SH-SY5Y (cell line): ENCODE results near the gene BTRC.

Experiments
- GATA2 ChIP-seq: IDR thresholded peaks from 2 replicates; pipeline ENCODE4 v1.6.1; 2011; ENCODE audit warnings: mild to moderate bottlenecking, low read depth, low read length
- GATA3 ChIP-seq: IDR thresholded peaks from 2 replicates; pipeline ENCODE4 v1.6.1; 2011; ENCODE audit warnings: low read depth, mild to moderate bottlenecking, low read length, moderate library complexity

Gene BTRC

DNA sequence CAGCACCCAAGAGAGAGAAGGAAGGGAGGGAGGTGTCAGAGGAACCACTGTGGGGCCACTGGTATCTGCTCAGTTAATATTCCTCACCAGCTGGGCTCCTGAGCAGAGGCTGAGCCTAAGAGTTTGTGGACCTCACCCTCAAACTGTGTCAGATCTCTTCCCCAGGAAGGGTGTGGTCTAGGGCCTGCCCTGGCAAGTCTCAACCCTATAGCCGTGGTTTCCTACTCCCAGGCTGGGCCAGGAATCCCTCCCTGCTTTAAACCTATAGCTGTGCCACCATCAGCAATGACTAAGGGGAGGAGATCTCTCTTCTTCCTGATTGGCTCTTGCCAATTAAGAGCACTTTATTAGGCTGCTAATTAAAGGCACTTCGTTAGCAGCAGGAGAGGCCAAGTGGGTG is 204.2 kb downstream of the BTRC start:
- TF ChIP-seq GATA3 (no peak), GATA2 (no peak)

DNA sequence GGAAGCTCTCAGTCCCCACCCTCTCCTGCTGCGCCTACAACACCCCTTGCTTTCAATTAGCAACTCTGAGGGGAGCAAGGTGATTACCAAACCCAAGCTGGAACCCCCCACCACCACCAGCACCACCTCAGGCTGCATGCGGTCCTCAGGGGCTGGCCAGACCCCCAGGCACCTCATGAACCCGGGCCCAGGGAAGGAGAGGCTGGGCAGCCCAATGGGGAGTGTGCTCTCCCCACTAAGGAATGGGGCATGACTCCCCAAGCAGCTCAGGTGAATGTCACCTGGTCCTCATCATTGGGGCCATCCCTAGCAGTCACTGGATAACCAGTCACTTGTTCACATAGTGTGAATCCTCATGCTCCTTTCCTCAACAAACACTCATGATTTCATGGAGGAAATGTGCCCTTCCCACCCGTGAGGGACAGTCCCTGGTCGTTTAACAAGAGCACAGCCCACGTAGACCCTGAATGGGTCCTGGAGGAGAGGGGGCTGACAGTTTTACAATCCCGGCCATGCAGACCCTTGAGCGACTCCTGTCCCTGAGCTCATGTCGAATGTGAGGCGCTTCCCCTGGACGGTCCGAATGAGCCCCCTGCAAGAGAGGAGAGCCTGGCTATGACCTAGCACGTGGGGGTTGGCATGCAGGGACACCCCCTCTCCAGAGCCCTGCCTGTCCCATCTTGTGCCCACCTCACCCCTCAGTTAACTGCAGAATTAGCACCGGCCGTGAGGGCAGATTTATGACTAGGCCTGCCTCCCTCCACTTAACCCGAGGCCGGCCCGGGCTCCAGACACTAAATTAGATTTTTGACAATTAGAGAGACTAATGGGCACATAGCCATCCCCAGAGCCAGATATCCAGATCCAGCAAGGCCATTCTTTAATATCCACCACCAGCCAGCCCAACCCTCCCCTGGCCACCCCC is 205.0 kb downstream of the BTRC start:
- TF ChIP-seq GATA3 (no peak), GATA2 (peak; percentile 68)

DNA sequence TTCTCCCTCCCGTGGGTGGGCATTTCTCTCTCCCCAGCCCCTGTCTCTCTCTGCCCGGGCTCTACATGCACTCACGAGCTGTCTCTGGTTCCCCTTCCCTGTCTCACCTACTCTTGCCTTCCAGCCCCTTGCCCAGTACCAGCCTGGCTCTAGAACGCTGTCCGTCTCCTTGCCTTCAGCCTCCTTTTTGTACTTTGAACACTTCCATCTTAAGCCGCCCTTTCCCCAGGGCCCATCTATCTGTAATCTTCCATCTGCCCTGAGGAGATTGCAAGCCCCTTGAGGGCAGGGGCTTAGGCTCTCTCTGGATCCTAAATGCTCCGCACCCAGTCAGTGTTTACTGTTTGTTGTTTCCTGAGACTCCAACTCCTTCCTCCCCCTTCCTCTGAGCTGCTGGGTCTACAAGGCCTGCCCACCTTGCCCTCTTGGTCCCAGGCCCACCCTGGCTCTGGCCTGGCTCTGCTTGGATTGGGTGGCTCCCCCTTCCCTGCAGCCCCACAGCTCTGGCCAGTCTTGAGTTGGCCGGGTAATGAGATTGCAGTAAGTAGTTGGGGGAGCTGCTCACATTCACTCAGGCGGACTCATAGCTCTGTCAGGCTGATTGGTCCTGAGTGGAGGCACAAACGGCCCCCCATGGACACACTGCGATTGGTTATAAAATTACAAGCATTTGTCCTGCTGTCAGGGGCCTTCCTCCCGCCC is 205.8 kb downstream of the BTRC start:
- TF ChIP-seq GATA2 (0 out of 2 replicates have a peak, but pooled peaks have one; percentile 5), GATA3 (no peak)

DNA sequence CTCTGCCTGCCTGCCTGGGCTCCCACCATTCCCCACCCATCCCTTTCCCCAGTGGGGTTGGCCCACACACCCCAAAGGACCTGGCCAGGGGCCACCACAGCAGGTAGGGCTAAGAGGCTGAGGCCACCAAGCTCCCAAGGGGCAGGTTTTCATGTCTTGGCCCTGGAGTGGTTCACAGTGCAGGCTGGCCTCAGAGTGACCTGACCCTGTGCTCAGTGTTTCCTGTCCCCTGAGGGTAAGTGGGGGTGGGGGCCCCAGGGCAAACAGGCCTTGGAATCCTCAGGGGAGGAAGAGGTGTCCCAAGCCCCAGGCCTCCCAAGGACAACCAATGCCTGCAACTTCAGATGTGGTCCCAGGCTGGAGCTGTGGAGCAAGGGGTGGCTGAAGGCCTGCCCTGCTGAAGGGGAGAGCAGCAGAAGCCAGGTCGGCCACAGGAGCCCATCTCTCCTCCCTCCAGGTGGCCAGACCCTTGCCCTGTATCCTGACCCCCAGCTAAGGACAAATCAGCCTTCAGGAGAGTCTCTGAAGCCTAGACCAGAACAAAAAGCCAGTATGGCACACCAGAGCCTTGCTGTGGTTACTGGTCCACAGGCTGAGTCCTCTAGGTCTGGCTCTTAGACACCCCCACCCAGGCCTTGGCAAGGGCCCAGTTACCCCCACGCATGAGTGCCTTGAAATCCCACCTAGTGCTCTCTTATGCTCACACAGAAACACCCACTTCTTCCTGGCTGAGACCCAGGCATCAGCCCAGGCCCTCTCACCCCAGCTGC is 206.5 kb downstream of the BTRC start:
- TF ChIP-seq GATA3 (no peak), GATA2 (no peak)

DNA sequence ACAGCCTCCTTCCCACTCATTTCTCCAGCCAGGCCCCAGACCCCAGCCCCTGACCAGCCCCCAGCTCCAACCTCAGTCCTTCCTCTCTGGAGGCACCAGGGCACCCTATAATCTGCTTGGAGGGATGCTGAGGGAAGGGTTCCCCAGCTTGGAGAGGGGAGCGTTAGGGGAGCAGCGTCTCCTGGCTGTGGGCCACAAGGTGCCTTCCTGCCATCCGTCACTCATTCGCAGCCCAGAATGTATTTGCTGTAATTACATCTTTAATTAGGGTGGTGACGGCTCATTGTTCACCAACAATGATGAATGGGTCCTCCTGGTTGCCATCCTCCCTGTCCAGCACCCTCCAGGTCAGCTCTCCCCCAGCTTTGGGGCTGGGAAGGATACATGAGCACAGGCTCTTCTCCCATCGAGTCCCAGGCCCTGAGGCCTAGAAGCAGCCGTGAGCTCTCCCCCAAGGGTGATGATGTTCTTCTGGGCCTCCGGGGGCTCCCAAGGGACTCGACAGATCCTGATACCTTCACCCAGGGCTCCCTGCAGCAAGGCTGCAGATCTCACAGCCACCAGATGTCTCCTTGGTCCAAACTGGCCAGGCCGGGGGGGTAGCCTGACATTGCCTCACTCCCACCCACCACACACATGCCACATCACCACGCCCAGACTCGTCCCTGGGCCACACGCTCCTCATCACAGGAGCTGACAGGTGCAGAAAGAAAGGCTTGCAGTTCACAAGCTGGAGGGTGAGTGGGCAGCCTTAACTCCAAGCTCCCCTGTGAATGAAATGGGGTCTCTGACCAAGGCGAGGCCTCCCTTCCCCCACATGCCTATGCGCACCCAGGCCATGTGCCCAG is 207.3 kb downstream of the BTRC start:
- no peak for TF ChIP-seq GATA3
- no peak for TF ChIP-seq GATA2

DNA sequence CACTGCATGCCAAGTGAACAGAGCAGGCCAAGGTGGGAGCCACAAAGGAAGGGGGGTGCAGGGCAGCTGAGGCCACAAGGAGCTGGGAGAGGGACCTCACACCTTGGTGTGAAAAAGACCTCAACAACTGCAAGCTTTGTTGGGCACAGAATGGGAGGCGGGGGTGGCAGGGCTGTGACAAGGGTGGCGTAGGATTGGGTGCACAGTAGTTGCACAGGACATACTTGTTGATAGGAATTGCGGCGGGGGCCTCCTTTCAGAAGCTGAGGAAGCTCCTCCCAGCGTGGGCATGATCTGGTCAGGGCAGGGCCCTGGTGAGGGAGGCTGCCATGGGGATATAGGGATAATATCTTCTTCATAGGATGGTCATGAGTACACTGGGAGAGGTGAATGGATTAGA is 208.3 kb downstream of the BTRC start:
- no peak for TF ChIP-seq GATA2
- TF ChIP-seq GATA3: no peak

DNA sequence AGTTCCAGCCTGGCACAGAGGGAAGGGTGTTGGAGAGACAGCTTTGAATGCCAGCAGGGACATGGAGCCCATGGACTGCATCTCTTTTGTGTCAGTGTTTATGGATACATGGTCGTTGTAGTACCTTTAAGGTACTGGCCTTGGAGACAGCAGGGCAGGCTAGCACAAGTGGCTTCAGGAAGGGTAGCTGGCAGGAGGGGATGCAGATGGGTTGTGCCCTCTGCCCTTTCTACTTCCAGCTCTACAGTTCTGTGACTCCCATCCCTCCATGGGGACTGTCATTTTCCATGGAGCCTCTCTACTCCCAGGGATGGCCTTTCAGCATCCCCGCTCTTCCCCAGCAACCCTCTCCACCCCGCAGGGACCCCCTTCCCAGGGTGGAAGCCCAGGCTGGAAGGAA is 209.0 kb downstream of the BTRC start:
- TF ChIP-seq GATA3 (no peak), GATA2 (no peak)

DNA sequence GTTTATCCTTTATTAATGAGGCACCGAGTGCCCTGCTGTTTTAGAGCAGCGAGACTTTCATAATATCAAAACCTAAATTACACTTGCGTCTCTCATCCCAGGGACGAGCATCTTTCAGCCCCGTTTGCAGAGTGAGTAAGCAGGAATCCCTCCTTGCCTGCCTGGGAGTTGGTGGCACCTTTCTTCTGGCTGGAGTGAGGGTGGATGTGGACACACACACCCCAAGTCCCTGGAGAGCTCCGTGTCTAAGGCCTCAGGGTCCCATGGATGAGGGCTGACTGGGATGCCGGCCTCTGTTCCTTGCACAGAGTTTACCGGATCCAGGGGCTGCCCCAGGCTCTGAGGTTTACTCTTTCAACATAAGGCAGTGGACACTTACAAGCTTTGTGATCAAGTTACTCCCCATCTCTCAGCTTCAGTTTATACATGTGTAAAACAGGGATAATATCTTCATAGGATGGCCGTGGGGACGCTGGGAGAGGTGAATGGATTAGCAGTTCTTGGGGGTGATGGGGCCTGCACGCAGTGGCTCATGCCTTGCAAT is 209.6 kb downstream of the BTRC start:
- no peak for TF ChIP-seq GATA2
- TF ChIP-seq GATA3: no peak

DNA sequence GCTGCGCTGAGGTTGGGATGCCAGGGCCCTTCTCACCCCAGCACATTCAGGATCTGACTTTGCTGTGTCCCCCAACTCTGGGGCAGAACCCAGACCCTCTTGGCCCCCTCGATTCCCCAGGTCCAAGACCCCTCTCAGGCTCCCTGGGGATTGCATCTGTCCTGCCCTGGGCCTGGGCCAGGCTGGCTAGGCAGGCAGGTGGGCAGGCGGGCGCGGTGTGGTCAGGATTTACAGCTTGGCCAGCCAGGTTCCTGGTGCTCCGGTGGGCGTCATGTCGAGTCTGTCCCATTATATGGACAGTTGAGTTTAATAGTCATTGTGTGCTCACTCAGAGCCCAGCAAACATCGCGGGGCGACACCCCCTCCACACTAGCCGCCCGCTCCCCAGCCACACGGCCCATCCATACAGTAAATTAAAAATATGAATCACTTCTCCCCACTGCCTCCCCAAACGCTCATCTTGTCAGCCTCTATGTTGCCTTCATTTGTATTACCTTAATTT is 210.6 kb downstream of the BTRC start:
- no peak for TF ChIP-seq GATA3
- no peak for TF ChIP-seq GATA2

DNA sequence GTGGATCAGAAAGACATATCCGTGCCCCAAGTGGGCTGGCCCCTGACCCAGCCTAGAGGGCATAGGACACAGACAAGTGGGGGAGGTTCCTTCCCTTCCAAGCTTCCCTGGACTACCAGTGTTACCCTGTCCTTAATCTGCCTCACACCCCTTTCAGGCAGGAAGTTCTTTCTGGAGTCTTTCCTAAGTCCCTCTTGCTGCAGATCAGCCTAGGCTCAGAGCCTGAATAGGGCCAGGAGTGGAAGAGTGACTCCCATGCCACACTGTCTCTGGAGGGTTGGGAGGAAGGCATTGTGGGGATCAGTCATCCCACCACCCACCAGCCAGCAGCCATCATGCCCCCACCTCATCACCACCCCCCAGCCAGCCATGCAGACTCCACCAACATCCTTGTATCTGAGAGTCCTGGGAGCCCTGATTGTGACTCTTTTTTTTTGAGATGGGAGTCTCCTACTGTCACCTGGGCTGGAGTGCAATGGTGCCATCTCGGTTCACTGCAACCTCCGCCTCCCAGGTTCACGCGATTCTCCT is 211.5 kb downstream of the BTRC start:
- TF ChIP-seq GATA3: no peak
- TF ChIP-seq GATA2: no peak

DNA sequence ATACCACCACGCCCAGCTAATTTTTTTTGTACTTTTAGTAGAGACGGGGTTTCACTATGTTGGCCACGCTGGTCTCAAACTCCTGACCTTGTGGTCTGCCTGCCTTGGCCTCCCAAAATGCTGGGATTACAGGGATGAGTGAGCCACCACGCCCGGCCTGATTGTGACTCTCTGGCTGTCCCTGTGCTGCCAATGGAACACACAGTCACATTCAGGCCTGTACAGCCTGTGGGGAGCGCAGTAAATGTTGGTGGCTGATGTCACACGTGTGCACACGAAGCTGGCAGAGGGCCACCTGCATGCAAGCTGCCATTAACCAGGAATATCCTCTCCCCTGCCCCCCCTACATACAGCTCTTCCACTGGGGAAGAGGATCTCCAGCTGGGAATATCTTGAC is 212.0 kb downstream of the BTRC start:
- TF ChIP-seq GATA2: no peak
- no peak for TF ChIP-seq GATA3

DNA sequence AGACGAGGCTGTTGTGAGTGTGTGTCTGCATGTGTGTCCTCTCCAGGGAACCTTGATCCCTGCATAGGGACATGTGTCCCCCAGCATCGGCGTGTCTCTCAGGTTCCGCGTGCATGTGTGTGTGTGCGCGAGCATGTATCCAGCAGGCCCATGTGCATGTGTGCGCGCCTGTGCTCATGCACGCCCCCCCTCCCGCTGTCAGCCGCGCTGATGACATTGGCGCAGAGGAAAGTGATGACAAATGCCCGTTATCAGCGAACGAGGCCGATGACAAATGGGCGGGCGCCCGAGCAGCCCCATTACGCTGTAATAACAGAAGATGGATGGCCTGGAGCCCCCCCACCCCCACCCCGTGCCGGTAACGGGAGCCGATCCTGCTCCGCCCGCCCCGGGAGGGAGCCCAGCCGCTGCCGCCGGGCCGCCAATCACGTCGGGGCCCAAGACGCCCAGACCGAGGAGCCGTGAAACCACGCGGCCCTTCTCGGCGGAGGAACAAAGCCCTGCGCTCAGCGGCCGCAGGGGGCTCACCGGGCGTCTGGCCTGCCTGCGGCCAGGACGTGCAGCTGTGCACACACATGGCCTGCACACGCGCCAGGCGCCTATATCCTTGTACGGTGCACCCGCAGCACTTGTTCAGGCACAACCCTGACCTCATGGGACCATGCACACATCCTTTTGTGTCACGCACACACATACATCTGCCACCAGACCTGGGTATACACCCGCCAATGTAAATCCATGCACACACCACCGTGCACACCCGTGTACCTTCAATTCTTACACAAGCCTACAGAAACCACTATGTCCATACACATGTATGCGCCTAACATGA is 212.6 kb downstream of the BTRC start:
- TF ChIP-seq GATA2: peak; percentile 69
- no peak for TF ChIP-seq GATA3
